HG03432 (cell line): ENCODE data around the gene PCNX3.

Source experiments
- ATAC-seq: cut with Tn5 transposase; IDR thresholded peaks from one replicate; pipeline ENCODE4 v1.9.1; 2021; ENCODE audit warnings: mild to moderate bottlenecking, moderate library complexity; ENCODE audit not compliant: unreplicated experiment

PCNX3 gene

GRCh38 chr11:65615229-65615949, at the start of gene PCNX3:
PCNX3 (plus strand) TSS chr11:65615776; CDS start chr11:65616312, 536 bp downstream.
- peak; percentile 75 for ATAC-seq

GRCh38 chr11:65569164-65569972, 46.2 kb upstream of the PCNX3 start:
- ATAC-seq, result peak; percentile 5

GRCh38 chr11:65569973-65570918, 45.3 kb upstream of the PCNX3 start, which contains the start of gene ZNRD2:
ZNRD2 (plus strand) TSS chr11:65570477; CDS start chr11:65570492, 15 bp downstream.
- ATAC-seq, result peak; percentile 68

- no peak for ATAC-seq
Observed at GRCh38 chr11:65571420-65571819, 44.2 kb upstream of the PCNX3 start.

GRCh38 chr11:65571940-65572339, 43.6 kb upstream of the PCNX3 start:
- ATAC-seq, result no peak

GRCh38 chr11:65572356-65573051, 43.1 kb upstream of the PCNX3 start, which contains the start of gene FAM89B:
FAM89B (plus strand) TSS chr11:65572538; CDS start chr11:65572670, 132 bp downstream.
- ATAC-seq, result no peak

GRCh38 chr11:65573391-65574079, 42.0 kb upstream of the PCNX3 start:
- ATAC-seq, result no peak

- peak; percentile 26 for ATAC-seq
Observed at GRCh38 chr11:65574109-65574810, 41.3 kb upstream of the PCNX3 start.

GRCh38 chr11:65574811-65575567, 40.6 kb upstream of the PCNX3 start:
- no peak for ATAC-seq

- peak; percentile 21 for ATAC-seq
Observed at GRCh38 chr11:65575568-65576231, 39.9 kb upstream of the PCNX3 start, which contains the start of gene EHBP1L1. EHBP1L1 (plus strand) TSS chr11:65576053; CDS start chr11:65576303, 250 bp downstream.

GRCh38 chr11:65576232-65576866, 39.2 kb upstream of the PCNX3 start:
- ATAC-seq, result no peak

GRCh38 chr11:65576867-65577755, 38.5 kb upstream of the PCNX3 start:
- no peak for ATAC-seq

- ATAC-seq, result no peak
Observed at GRCh38 chr11:65577756-65578109, 37.8 kb upstream of the PCNX3 start.

- ATAC-seq, result no peak
Observed at GRCh38 chr11:65578134-65578533, 37.4 kb upstream of the PCNX3 start.

- ATAC-seq, result no peak
Observed at GRCh38 chr11:65578667-65579066, 36.9 kb upstream of the PCNX3 start.

- no peak for ATAC-seq
Observed at GRCh38 chr11:65579291-65579690, 36.3 kb upstream of the PCNX3 start.
